Immature natural killer cell (primary cell): ENCODE measurements around the gene GPER1. TPM values are rescaled to one million over a fixed set of nuclear protein-coding genes. Genes with fewer than 3 reads are reported as not detected.
A peak's percentile ranks its signal among the peaks of the same experiment; 100 is the strongest.

Experiments
- DNase-seq, 3 donors: peaks; one replicate each; pipeline ENCODE4 v3.0.0; 2022; ENCODE audit warnings: mixed read lengths in 1 of 3
- H3K27ac Mint-ChIP-seq, 6 donors: one replicate each; pipeline ENCODE4 v1.8.0; 2020; ENCODE audit warnings: mixed read lengths in 6 of 6, mild to moderate bottlenecking in 5 of 6, inconsistent platforms in 4 of 6, moderate library complexity in 3 of 6
- H3K27me3 Mint-ChIP-seq, 3 donors: one replicate each; pipeline ENCODE4 v1.8.0; 2020 to 2021; ENCODE audit warnings: low read depth in 3 of 3, mild to moderate bottlenecking in 3 of 3, mixed read lengths in 3 of 3, moderate library complexity in 3 of 3, inconsistent platforms in 1 of 3
- H3K36me3 Mint-ChIP-seq, 3 donors: one replicate each; pipeline ENCODE4 v1.8.0; 2020; ENCODE audit warnings: mixed read lengths in 3 of 3, inconsistent platforms in 2 of 3, mild to moderate bottlenecking in 2 of 3
- H3K4me1 Mint-ChIP-seq, 2 donors: one replicate each; pipeline ENCODE4 v1.8.0; 2020; ENCODE audit warnings: inconsistent platforms in 2 of 2, mild to moderate bottlenecking in 2 of 2, mixed read lengths in 2 of 2, moderate library complexity in 1 of 2
- H3K4me3 Mint-ChIP-seq, 5 donors: one replicate each; pipeline ENCODE4 v1.8.0; 2020; ENCODE audit warnings: mild to moderate bottlenecking in 5 of 5, mixed read lengths in 5 of 5, inconsistent platforms in 3 of 5, moderate library complexity in 3 of 5
- H3K9me3 Mint-ChIP-seq, 6 donors: one replicate each; pipeline ENCODE4 v1.8.0; 2020; ENCODE audit warnings: mild to moderate bottlenecking in 6 of 6, mixed read lengths in 6 of 6, inconsistent platforms in 4 of 6, moderate library complexity in 3 of 6
- polyA plus RNA-seq, 3 donors: library from polyadenylated mRNA; unstranded; fragments of 300-500 nt; fragmentation: Illumina TruSeq; gene quantifications; one replicate each; pipeline ENCODE4 v1.2.3, GENCODE V29; 2021

GPER1 gene
- polyA plus RNA-seq, 3 donors from 2014 or later = 0.14 to 0.31 TPM; not detected in 1

DNA sequence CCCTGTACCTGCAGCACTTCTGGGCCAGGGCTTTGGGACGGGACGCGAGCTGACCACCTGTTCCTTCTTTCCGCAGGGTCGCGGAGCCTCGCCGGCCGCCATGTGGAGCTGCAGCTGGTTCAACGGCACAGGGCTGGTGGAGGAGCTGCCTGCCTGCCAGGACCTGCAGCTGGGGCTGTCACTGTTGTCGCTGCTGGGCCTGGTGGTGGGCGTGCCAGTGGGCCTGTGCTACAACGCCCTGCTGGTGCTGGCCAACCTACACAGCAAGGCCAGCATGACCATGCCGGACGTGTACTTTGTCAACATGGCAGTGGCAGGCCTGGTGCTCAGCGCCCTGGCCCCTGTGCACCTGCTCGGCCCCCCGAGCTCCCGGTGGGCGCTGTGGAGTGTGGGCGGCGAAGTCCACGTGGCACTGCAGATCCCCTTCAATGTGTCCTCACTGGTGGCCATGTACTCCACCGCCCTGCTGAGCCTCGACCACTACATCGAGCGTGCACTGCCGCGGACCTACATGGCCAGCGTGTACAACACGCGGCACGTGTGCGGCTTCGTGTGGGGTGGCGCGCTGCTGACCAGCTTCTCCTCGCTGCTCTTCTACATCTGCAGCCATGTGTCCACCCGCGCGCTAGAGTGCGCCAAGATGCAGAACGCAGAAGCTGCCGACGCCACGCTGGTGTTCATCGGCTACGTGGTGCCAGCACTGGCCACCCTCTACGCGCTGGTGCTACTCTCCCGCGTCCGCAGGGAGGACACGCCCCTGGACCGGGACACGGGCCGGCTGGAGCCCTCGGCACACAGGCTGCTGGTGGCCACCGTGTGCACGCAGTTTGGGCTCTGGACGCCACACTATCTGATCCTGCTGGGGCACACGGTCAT lies 30.3 kb upstream of the GPER1 start:
- H3K4me1 Mint-ChIP-seq = peaks cover 12 to 31% of the 10 kb centered on the region in 2 donors
- peaks cover 10 to 21% (median 14%) of the 10 kb centered on the region in 3 donors for H3K27me3 Mint-ChIP-seq
- H3K4me3 Mint-ChIP-seq = no peak overlapping the region
- H3K36me3 Mint-ChIP-seq = peaks cover 0 to 15% (median 0%) of the 10 kb centered on the region in 3 donors
- DNase-seq = no peak
- H3K27ac Mint-ChIP-seq = peak overlapping the region in 1 of 6 donors; percentile 50
- no peaks in the 10 kb centered on the region for H3K9me3 Mint-ChIP-seq

DNA sequence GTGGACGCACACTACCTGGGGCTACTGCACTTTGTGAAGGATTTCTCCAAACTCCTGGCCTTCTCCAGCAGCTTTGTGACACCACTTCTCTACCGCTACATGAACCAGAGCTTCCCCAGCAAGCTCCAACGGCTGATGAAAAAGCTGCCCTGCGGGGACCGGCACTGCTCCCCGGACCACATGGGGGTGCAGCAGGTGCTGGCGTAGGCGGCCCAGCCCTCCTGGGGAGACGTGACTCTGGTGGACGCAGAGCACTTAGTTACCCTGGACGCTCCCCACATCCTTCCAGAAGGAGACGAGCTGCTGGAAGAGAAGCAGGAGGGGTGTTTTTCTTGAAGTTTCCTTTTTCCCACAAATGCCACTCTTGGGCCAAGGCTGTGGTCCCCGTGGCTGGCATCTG lies 29.6 kb upstream of the GPER1 start:
- Mint-ChIP-seq H3K4me1 (peaks cover 12 to 31% of the 10 kb centered on the region in 2 donors), H3K36me3 (peaks cover 0 to 15% (median 0%) of the 10 kb centered on the region in 3 donors), H3K4me3 (peak overlapping the region in 1 of 5 donors; percentile 65), H3K9me3 (no peaks in the 10 kb centered on the region), H3K27me3 (peaks cover 10 to 21% (median 14%) of the 10 kb centered on the region in 3 donors), H3K27ac (peak overlapping the region in 3 of 6 donors; percentile 17 to 82 (median 82))
- no peak for DNase-seq

DNA sequence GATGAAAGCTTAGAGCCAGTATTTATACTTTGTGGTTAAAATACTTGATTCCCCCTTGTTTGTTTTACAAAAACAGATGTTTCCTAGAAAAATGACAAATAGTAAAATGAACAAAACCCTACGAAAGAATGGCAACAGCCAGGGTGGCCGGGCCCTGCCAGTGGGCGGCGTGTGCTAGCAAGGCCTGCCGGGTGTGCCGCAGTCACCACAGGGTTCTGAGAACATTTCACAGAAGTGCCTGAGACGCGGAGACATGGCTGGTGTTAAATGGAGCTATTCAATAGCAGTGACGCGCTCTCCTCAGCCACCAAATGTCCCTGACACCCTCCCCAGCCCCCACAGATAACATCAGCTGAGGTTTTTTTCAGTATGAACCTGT lies 29.1 kb upstream of the GPER1 start:
- Mint-ChIP-seq H3K27me3 (peaks cover 10 to 25% (median 14%) of the 10 kb centered on the region in 3 donors), H3K4me1 (peaks cover 12 to 31% of the 10 kb centered on the region in 2 donors), H3K36me3 (peaks cover 0 to 15% (median 0%) of the 10 kb centered on the region in 3 donors), H3K9me3 (no peaks in the 10 kb centered on the region), H3K27ac (peak overlapping the region in 5 of 6 donors; percentile 12 to 82 (median 78)), H3K4me3 (peak overlapping the region in 3 of 5 donors; percentile 15 to 66 (median 65))
- DNase-seq = peak; percentile 63 to 82 (median 67)

DNA sequence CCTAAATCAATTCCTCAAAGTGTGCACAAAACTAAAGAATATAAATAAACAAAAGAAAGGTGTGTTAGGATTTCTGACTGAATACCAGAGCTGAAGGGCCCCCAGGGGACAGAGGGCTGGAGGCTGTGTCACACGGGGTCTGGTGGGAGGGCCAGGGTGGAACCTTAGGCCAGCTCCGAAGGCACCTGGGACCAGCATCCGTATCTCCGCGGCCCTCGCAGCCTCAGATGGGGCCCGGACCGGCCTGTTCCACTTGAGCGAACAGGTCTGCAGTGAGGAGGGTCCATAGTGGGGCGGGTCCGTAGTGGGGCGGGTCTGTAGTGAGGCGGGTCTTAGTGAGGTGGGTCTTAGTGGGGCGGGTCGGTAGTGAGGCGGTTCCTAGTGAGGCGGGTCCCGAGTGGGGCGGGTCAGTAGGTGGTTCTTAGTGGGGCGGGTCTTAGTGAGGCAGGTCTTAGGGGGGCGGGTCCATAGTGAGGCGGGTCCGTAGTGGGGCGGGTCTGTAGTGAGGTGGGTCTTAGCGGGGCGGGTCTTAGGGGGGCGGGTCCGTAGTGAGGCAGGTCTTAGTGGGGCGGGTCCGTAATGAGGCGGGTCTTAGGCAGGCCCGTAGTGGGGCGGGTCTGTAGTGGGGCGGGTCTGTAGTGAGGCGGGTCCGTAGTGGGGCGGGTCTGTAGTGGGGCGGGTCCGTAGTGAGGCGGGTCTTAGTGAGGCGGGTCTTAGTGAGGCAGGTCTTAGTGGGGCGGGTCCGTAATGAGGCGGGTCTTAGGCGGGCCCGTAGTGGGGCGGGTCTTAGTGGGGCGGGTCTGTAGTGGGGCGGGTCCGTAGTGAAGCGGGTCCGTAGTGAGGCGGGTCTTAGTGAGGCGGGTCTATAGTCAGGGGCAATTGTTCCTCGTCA lies 28.5 kb upstream of the GPER1 start:
- DNase-seq = no peak
- H3K4me3 Mint-ChIP-seq = peak overlapping the region in 2 of 5 donors; percentile 65 to 66
- H3K36me3 Mint-ChIP-seq = peaks cover 0 to 15% (median 0%) of the 10 kb centered on the region in 3 donors
- H3K27me3 Mint-ChIP-seq = peaks cover 11 to 24% (median 14%) of the 10 kb centered on the region in 3 donors
- H3K9me3 Mint-ChIP-seq = no peaks in the 10 kb centered on the region
- peak overlapping the region in 5 of 6 donors; percentile 12 to 82 (median 78) for H3K27ac Mint-ChIP-seq
- peaks cover 12 to 31% of the 10 kb centered on the region in 2 donors for H3K4me1 Mint-ChIP-seq

DNA sequence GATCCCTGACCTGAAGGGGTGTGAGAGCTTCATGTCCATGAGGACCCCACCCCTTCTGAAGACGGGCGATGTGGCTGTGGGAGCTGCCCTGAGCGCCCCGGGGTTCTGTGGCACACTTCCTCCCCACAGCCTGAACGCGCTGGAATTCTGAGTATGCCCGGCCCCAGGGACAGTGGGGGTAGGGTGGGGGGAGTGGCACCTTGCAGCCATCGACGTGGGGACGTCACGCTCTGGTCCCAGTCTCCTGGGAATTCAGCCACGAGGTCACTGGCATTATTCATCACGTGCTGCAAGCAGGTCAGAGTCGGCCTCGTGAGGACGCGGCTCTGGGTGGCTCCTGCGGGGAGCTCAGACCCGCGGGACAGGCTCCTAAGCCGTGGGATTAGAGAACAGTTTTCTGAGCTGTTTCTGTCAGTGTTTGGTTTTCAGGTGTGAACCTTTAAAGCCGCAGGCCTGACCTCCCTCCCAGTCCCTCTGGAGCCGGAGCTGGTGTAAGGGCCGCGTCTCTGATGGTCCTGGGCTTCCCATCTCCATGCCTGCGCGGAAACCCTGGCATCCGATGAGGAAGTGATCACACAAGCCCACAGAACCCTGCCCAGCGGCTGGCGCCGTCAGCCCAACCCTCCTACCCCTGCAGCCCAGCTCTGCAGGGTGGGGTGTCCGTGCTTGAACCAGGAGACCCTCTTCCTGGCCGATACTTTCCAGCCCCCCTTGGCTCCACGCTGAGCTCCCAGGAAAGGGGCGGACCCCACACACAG lies 27.4 kb upstream of the GPER1 start:
- no peak for DNase-seq
- Mint-ChIP-seq H3K4me1 (peaks cover 16 to 27% of the 10 kb centered on the region in 2 donors), H3K27ac (peak overlapping the region in 1 of 6 donors; percentile 40)

DNA sequence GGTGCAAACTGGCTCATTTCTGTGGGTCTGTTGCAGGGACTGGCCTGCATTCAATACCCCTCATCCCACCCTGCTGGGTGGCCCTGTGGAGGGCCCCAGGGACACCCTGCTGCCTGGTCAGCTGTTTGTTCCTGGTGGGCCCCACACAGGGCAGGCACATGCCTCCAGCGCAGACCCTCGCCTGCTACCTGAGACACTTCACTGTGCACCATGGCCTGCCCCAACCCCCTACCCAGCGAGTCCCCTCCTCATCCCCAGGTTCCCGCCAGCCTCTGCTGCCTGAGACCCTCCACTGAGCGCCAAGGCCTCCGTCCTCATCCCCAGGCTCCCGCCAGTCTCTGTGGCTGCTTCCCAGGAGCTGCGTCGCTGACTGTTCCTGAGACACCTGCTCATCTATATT lies 26.7 kb upstream of the GPER1 start:
- Mint-ChIP-seq H3K4me3 (no peak overlapping the region), H3K9me3 (no peaks in the 10 kb centered on the region), H3K4me1 (peaks cover 20 to 27% of the 10 kb centered on the region in 2 donors), H3K27ac (no peak overlapping the region), H3K27me3 (peaks cover 10 to 26% (median 11%) of the 10 kb centered on the region in 3 donors), H3K36me3 (peaks cover 0 to 15% (median 0%) of the 10 kb centered on the region in 3 donors)
- no peak for DNase-seq

More for the DNA sequence above, 27.4 kb upstream of the GPER1 start:
- peaks cover 11 to 26% (median 13%) of the 10 kb centered on the region in 3 donors for H3K27me3 Mint-ChIP-seq
- no peaks in the 10 kb centered on the region for H3K9me3 Mint-ChIP-seq
- H3K36me3 Mint-ChIP-seq = peaks cover 0 to 15% (median 0%) of the 10 kb centered on the region in 3 donors
- H3K4me3 Mint-ChIP-seq = peak overlapping the region in 2 of 5 donors; percentile 23 to 38

DNA sequence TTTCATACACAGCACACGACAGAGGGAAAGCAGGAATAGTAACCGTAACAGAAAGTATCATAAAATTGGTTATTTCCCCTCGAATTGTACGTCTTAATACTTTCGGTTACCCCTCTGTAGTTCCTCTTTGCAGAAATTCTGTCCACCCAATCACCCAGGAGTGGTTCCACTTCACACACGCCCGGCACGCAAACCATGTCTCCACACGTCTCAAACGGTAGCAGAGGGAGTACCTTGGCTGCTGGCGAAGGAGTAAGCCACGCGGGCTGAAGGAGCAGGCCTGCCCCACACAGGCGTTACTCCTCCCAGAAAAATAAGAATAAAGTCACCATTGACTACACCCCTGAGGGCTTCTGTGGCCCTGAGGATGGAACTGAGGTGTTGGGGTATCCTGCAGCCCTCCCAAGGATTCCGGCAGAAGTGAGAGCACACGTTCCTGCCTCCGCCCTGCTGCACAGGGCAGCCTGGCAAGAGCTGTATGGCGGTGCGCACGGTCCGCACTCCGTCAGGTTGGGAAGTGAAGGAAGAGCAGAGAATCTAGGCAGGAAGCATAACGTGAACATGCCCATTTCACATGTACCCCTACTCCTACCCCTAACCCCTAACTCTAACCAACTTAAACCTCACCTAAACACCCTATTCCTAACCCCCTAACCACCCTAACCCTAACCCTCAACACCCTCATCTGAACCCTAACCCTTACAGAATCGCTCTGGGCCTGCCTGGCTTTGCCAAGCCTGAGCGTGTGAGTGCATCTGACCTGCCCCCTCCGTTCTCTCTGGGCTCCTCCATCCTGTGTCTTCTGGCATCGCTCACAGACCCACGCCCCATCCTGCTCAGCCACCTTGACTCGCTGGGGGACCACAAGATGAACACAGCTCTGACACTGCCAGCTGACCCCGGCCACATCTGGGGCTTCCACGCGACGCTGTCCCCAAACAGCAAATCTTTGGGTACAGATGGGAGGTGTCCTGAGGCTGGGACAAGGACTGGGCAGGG lies 25.3 kb upstream of the GPER1 start:
- Mint-ChIP-seq H3K4me1 (peaks cover 20 to 27% of the 10 kb centered on the region in 2 donors), H3K9me3 (no peaks in the 10 kb centered on the region), H3K4me3 (peak overlapping the region in 1 of 5 donors; percentile 14), H3K27ac (no peak overlapping the region), H3K27me3 (peaks cover 10 to 26% (median 11%) of the 10 kb centered on the region in 3 donors), H3K36me3 (peaks cover 0 to 15% (median 0%) of the 10 kb centered on the region in 3 donors)
- no peak for DNase-seq

DNA sequence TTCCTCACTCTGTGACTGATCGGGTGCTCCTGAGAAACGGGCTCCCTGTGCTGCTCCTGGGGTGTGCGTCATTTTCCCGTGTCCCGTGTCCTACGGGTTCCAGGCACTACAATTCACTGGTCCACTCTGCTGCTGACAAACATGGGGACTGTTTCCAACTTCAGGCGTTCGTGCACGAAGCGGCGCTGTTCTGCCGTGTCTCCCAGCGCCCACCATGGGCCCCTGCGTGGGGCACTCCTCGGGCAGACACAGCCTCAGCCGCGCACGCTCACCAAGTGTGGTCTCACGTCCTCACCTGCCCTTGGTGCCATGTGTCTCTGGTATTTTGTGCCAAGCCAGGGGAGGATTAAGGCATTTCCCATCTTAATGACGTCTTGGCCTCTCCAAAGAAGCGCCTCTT lies 24.6 kb upstream of the GPER1 start:
- no peaks in the 10 kb centered on the region for H3K9me3 Mint-ChIP-seq
- no peak overlapping the region for H3K4me3 Mint-ChIP-seq
- DNase-seq = no peak
- H3K27me3 Mint-ChIP-seq = peaks cover 8 to 26% (median 10%) of the 10 kb centered on the region in 3 donors
- H3K4me1 Mint-ChIP-seq = peaks cover 20 to 27% of the 10 kb centered on the region in 2 donors
- peaks cover 0 to 13% (median 0%) of the 10 kb centered on the region in 3 donors for H3K36me3 Mint-ChIP-seq
- no peak overlapping the region for H3K27ac Mint-ChIP-seq

DNA sequence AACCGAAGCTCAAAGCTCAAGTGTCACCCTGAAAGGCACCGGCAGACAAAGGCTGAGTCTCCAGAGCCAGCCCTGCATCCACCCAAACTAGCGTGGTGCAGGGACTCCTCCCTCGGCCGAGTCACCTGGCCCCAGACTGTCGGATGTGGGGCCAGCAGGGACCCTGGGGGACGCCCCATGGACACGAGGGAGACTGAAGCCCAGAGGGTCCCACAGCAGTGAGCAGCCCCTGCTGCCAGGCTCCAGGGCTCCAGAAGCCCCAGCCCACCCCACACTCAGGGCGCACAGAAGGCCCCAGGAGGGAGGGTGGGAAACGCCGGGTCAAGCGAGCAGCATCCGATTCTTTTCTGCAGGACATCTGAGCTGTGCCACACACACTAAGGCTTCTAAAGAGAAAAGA lies 23.3 kb upstream of the GPER1 start:
- peaks cover 8 to 16% of the 10 kb centered on the region in 2 donors for H3K4me1 Mint-ChIP-seq
- no peak overlapping the region for H3K4me3 Mint-ChIP-seq
- peaks cover 0 to 8% (median 0%) of the 10 kb centered on the region in 3 donors for H3K36me3 Mint-ChIP-seq
- H3K27ac Mint-ChIP-seq = no peak overlapping the region
- H3K27me3 Mint-ChIP-seq = peaks cover 8 to 24% (median 8%) of the 10 kb centered on the region in 3 donors
- no peaks in the 10 kb centered on the region for H3K9me3 Mint-ChIP-seq
- no peak for DNase-seq

DNA sequence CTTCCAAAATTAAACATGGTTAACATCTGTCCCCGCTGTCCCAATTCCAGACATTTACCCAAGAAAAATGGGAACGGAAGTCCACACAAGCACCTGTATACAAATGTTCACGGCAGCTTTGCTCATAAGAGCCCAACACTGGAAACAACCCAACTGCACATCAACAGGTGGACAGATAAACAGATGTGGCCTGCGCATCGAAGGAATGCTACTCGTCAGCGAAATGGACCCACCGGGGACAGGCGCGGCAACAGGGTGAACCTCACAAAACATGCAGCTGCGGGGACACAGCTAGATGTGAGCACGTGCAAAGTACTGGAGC lies 22.7 kb upstream of the GPER1 start:
- H3K9me3 Mint-ChIP-seq = no peaks in the 10 kb centered on the region
- H3K4me3 Mint-ChIP-seq = peak overlapping the region in 3 of 5 donors; percentile 18 to 62 (median 50)
- peaks cover 0 to 8% (median 0%) of the 10 kb centered on the region in 3 donors for H3K36me3 Mint-ChIP-seq
- no peak for DNase-seq
- H3K4me1 Mint-ChIP-seq = peaks cover 7 to 13% of the 10 kb centered on the region in 2 donors
- no peak overlapping the region for H3K27ac Mint-ChIP-seq
- peaks cover 8 to 24% (median 8%) of the 10 kb centered on the region in 3 donors for H3K27me3 Mint-ChIP-seq

DNA sequence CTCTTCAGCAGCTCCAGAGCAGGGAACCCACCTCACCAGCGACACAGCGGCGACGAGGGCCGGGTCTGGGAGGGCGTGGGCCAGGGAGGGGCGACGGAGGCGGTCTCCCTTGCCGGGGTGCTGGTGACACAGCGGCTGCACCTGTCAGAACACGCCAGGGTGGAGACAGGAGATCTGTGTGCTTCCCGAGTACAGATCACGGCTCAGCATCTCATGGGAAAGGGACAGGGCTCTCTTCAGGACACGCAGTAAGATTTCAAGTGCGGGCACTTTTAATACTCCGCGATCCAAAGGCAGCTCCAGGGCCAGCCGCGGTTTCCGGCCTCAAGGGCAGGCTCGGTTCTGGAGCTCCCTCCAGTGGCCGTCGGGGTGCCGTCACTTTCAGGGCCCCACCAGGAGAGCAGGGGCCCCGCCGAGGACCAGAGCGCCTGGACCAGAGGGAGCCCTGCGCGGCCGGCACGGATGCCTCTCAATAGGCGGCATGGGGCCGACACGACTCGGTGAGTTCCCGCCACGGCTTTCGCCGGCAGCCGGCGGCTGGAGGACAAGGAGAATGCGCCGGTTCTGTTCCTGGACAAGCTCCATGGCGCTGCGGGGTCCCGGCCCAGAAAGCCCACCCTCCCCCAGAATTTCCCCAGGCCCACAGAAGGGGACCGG lies 22.2 kb upstream of the GPER1 start:
- peak overlapping the region; percentile 18 to 65 (median 62) for H3K4me3 Mint-ChIP-seq
- no peak overlapping the region for H3K27ac Mint-ChIP-seq

More for the DNA sequence above, 22.2 kb upstream of the GPER1 start:
- H3K27me3 Mint-ChIP-seq = peaks cover 8 to 24% (median 8%) of the 10 kb centered on the region in 3 donors
- H3K36me3 Mint-ChIP-seq = peaks cover 0 to 8% (median 0%) of the 10 kb centered on the region in 3 donors
- no peaks in the 10 kb centered on the region for H3K9me3 Mint-ChIP-seq
- peaks cover 7 to 10% of the 10 kb centered on the region in 2 donors for H3K4me1 Mint-ChIP-seq
- peak; percentile 80 to 82 (median 80) for DNase-seq
